GM18517 (cell line): ENCODE data around the gene CPVL.

ENCODE experiments used
- ATAC-seq: cut with Tn5 transposase; IDR thresholded peaks from one replicate; pipeline ENCODE4 v1.9.1; 2021; ENCODE audit warnings: mild to moderate bottlenecking, moderate library complexity; ENCODE audit not compliant: unreplicated experiment

Gene CPVL

GRCh38 chr7:29045258-29046086, 100.9 kb downstream of the CPVL start:
- ATAC-seq = no peak

GRCh38 chr7:29044554-29044953, 101.8 kb downstream of the CPVL start:
- no peak for ATAC-seq

- ATAC-seq = no peak
These were observed 102.8 kb downstream of the CPVL start for GRCh38 chr7:29043576-29043975.

- no peak for ATAC-seq
These were observed 103.5 kb downstream of the CPVL start for GRCh38 chr7:29042824-29043231.

- no peak for ATAC-seq
These were observed 104.3 kb downstream of the CPVL start for GRCh38 chr7:29041991-29042390.

- ATAC-seq = no peak
These were observed 105.8 kb downstream of the CPVL start for GRCh38 chr7:29040579-29040925.

- ATAC-seq = no peak
These were observed 106.3 kb downstream of the CPVL start for GRCh38 chr7:29039821-29040578.

- ATAC-seq = no peak
These were observed 107.9 kb downstream of the CPVL start for GRCh38 chr7:29038463-29038862.

GRCh38 chr7:29035044-29035740, 111.1 kb downstream of the CPVL start:
- no peak for ATAC-seq

GRCh38 chr7:29033584-29033983, 112.8 kb downstream of the CPVL start:
- ATAC-seq = no peak

GRCh38 chr7:29032146-29032545, 114.2 kb downstream of the CPVL start:
- ATAC-seq = no peak

GRCh38 chr7:29030781-29031275, 115.5 kb downstream of the CPVL start:
- no peak for ATAC-seq

- no peak for ATAC-seq
These were observed 123.9 kb downstream of the CPVL start for GRCh38 chr7:29022291-29022988.

GRCh38 chr7:29019896-29020295, 126.4 kb downstream of the CPVL start:
- ATAC-seq = no peak

GRCh38 chr7:29019387-29019786, 127.0 kb downstream of the CPVL start:
- ATAC-seq = no peak

GRCh38 chr7:29017713-29018112, 128.6 kb downstream of the CPVL start:
- no peak for ATAC-seq

- no peak for ATAC-seq
These were observed 131.6 kb downstream of the CPVL start for GRCh38 chr7:29014725-29015124.

- ATAC-seq = no peak
These were observed 132.4 kb downstream of the CPVL start for GRCh38 chr7:29013931-29014330.

- no peak for ATAC-seq
These were observed 133.1 kb downstream of the CPVL start for GRCh38 chr7:29013082-29013695.

GRCh38 chr7:29009947-29010346, 136.4 kb downstream of the CPVL start:
- ATAC-seq = no peak
